Fibroblast of lung (primary cell): ENCODE results near the gene PKNOX2.

Experiments
- EZH2 ChIP-seq: IDR thresholded peaks from 2 replicates; pipeline ENCODE4 v1.5.1; 2012; ENCODE audit warnings: low read length, control low read depth, mild to moderate bottlenecking; ENCODE audit errors: missing control alignments
- TF ChIP-seq, protein P1 (sequence below), 2 donors: IDR thresholded peaks in 1 of 2; conservative IDR thresholded peaks in 1 of 2; 1 replicate in 1 of 2; 2 replicates in 1 of 2; pipeline ENCODE4 v1.5.1; 2011 to 2012; ENCODE audit warnings: low read length in 2 of 2, control low read depth in 1 of 2, inconsistent platforms in 1 of 2, low read depth in 1 of 2, mild to moderate bottlenecking in 1 of 2

DNA sequence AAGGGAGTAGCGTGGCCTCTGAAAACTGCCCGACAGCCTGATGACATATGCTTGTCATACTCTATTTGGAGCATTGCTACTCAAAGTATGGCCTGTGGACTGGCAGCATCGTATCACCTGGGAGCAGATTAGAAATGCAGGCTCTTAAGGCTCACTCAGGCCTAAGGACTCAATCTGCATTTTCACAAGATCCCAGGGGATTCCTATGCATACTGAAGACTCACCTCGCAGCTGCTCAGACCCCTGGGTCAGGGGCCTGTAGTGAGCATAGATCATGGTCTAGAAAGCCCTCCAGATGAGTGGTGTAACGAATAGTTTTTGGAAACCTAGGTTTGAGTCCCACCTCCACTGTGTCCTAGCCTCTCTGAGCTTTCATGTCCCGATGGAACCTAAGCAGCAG lies 205.3 kb downstream of the PKNOX2 start:
- TF ChIP-seq, protein P1, sequence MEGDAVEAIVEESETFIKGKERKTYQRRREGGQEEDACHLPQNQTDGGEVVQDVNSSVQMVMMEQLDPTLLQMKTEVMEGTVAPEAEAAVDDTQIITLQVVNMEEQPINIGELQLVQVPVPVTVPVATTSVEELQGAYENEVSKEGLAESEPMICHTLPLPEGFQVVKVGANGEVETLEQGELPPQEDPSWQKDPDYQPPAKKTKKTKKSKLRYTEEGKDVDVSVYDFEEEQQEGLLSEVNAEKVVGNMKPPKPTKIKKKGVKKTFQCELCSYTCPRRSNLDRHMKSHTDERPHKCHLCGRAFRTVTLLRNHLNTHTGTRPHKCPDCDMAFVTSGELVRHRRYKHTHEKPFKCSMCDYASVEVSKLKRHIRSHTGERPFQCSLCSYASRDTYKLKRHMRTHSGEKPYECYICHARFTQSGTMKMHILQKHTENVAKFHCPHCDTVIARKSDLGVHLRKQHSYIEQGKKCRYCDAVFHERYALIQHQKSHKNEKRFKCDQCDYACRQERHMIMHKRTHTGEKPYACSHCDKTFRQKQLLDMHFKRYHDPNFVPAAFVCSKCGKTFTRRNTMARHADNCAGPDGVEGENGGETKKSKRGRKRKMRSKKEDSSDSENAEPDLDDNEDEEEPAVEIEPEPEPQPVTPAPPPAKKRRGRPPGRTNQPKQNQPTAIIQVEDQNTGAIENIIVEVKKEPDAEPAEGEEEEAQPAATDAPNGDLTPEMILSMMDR (conservative IDR thresholded peaks at IDR 0.05 in 1 of 2, IDR thresholded peaks at IDR 0.05 in 1 of 2; ENCODE audit: low read depth in 1 of 2, low read length in 2 of 2) = no peak
- TF ChIP-seq EZH2 = no peak
